Measurements from ENCODE around the gene ABCA2. TPM values are rescaled to one million over a fixed set of nuclear protein-coding genes. Genes with fewer than 3 reads are reported as not detected.

Gene ABCA2, protein sequence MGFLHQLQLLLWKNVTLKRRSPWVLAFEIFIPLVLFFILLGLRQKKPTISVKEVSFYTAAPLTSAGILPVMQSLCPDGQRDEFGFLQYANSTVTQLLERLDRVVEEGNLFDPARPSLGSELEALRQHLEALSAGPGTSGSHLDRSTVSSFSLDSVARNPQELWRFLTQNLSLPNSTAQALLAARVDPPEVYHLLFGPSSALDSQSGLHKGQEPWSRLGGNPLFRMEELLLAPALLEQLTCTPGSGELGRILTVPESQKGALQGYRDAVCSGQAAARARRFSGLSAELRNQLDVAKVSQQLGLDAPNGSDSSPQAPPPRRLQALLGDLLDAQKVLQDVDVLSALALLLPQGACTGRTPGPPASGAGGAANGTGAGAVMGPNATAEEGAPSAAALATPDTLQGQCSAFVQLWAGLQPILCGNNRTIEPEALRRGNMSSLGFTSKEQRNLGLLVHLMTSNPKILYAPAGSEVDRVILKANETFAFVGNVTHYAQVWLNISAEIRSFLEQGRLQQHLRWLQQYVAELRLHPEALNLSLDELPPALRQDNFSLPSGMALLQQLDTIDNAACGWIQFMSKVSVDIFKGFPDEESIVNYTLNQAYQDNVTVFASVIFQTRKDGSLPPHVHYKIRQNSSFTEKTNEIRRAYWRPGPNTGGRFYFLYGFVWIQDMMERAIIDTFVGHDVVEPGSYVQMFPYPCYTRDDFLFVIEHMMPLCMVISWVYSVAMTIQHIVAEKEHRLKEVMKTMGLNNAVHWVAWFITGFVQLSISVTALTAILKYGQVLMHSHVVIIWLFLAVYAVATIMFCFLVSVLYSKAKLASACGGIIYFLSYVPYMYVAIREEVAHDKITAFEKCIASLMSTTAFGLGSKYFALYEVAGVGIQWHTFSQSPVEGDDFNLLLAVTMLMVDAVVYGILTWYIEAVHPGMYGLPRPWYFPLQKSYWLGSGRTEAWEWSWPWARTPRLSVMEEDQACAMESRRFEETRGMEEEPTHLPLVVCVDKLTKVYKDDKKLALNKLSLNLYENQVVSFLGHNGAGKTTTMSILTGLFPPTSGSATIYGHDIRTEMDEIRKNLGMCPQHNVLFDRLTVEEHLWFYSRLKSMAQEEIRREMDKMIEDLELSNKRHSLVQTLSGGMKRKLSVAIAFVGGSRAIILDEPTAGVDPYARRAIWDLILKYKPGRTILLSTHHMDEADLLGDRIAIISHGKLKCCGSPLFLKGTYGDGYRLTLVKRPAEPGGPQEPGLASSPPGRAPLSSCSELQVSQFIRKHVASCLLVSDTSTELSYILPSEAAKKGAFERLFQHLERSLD (N-terminal part only)
- total RNA-seq (2022; extraction: Qiagen RNA extraction; ENCODE audit: low read depth): 23.2 to 31.7 TPM (median 25.6 TPM) in 5 replicates

DNA sequence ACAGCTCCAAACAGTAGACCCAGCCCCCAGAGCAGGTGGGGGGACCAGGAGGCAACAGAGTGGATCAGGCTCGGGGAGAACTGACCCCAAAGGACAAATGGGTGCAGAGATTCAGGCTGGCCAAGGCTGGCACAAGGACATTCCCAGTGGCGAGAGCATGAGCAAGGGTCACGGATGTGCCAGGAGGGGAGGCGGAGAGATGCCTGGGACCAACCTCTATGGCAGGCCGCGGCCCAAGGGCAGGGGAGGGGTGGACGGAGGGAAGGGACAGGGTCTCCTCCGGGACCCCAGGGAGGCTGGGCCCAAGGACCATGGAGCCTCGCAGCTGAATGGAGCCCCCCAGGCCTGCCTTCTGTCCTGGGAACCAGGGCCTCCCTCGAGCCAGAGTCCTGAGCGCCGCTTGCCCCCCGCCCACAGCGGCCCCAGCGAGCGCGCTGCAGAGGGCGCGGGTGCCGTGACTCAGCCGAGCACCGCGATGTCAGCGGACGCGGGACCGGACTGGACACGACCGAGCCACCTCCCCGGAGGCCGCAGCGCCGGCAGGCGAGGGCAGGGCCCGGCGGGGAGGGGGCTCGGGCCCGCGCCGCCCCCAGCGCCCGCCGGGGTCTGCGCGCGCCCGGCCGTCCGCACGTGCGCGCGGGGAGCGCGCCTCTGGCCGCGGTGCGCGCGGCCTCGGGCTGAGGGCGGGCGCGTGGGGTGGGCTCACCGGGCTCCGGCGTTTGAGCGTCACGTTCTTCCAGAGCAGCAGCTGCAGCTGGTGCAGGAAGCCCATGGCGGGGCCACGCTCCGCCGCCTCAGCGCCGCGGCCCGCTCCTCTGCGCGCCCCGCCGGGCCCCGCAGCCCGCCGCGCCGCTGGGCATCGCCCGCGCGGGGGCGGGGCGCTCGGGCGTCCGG, at the start of gene ABCA2:
Gene ABCA2 (minus strand): TSS at position 869 of the 894 bp plus-strand sequence. CDS start 97 bp downstream, at position 772.

GRCh38 chr9:137077010-137077747, 49.1 kb upstream of the ABCA2 start, which contains the start of gene UAP1L1:
Gene UAP1L1 (plus strand): TSS chr9:137077517. CDS start chr9:137077533, 16 bp downstream.

DNA sequence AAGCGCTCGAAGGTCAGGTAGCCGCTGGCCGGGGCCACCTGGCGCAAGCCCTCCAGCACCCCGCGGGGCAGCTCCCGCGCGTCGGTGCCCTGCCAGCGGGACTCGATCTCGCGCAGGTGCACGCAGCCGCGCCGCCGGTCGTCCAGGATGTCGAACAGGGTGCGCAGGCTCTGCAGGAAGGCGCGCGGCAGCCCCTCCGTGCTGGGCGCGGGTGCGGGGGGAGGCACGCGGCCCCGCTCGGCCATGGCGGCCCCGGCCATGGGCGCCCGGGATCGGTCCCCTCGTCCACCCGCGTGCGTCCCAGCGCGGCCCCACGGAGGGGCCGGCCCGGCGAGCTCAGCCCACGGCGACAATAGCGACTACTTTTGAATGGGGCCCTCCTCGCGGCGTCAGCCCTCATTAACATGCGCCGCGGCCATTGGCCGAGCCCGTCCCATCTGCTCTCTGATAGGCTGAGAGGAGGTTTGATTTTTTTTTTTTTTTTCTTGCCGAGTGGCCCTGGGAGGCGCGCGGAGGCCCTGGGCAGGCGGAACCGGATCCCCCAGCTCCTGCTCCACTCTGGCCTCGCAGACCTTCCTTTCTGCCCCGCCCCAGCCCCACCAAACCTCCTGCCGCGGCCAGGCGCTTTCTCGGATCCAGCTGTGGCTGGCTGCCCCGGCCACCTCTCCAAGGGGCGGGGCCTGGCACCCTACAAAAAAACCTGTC, 42.3 kb upstream of the ABCA2 start, which contains the start of gene SAPCD2:
Gene SAPCD2 (minus strand): TSS at position 357 of the 705 bp plus-strand sequence. CDS start 97 bp downstream, at position 260.

GRCh38 chr9:137053944-137054931, 26.2 kb upstream of the ABCA2 start, which contains the start of gene ENTPD2:
Gene ENTPD2 (minus strand): TSS chr9:137054061. CDS start chr9:137053997, 64 bp downstream.

GRCh38 chr9:137046088-137046787, 18.2 kb upstream of the ABCA2 start, which contains the start of gene NPDC1:
Gene NPDC1 (minus strand): TSS chr9:137046177. CDS start chr9:137045989, 188 bp downstream.

GRCh38 chr9:137031904-137032640, 4.0 kb upstream of the ABCA2 start, which contains the start of gene FUT7:
Gene FUT7 (minus strand): TSS chr9:137032088. CDS start chr9:137031991, 97 bp downstream.

GRCh38 chr9:136996361-136997292, 31.4 kb downstream of the ABCA2 start, which contains the start of gene CLIC3:
Gene CLIC3 (minus strand): TSS chr9:136996568. CDS start chr9:136996543, 25 bp downstream.

DNA sequence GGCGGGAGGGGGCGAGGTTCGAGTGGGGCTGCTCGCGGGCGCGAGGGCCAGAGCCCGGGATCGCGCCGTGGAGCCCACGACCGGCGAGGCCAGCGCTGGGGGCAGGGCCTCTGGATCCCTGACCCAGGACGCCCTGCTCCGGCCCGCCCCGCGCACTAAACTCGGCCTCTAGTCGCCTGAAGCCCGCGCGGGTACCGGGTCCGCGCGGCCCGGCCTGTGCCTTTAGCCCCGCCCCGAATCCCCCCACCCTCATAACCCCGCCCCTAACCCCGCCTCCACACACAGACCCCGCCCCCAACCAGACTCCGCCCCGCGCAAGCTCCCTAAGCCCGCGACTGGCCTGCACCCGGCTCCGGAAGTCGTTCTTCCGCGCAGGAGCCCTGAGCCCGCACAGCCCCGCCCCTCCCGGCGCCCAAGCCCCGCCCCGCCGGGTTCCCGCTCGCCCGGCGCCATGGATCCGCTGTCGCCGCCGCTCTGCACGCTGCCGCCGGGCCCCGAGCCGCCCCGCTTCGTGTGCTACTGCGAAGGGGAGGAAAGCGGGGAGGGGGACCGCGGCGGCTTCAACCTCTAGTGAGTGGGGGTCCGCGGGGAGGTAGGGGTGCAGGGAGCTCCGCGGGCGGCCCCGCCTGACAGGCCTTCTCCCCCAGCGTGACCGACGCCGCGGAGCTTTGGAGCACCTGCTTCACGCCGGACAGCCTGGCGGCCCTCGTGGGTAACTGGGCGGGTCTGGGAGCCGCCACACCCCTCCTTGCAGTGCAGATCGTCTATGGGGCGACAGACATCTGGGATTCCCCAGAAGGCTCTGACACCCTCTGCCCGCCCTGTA, 35.8 kb downstream of the ABCA2 start, which contains the start of gene PAXX:
Gene PAXX (plus strand): TSS at position 430 of the 826 bp plus-strand sequence. CDS start 22 bp downstream, at position 452.

DNA sequence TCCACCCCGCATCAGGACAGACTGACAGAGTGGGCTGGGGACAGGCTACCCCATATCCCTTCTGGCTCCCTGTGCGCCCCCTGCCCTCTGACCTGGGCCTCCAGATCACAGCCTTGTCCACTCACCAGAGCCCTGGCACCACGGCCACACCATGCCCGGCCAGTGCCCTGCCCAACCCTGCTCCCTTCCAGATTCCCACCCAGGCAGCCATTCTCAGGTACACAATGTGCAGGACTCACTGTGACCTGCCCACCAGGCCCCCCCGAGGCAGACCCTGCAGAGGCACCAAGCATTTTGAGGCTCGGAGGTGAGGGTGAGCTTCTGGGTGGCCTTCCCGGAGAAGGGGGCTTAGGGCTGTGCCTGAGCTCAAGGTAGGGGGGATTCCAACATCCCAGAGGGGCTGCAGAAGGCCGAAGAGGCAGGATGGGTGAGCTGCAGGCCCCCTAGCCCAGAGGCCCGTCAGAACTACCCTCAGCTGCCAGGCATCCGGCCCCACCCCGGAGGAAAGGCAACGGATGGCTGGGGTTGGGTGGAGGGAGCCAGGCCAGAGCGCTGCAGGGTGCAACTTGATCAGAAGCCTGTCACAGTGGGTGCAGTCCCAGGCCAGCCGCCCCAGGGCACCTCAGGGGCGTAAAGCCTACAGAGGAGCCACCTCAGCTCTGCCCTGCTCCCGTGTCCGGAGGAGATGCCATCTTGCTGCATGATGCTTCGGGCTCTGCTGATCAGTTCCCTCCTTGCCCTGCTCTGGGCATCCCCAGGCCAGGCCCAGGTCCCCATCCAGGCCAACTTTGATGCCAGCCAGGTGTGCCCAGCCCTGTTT, 45.6 kb downstream of the ABCA2 start, which contains the start of gene LCNL1:
Gene LCNL1 (plus strand): TSS at position 762 of the 820 bp plus-strand sequence. CDS start 594 bp downstream, outside the sequence.

GRCh38 chr9:136977223-136977622, 50.8 kb downstream of the ABCA2 start, which contains the start of gene PTGDS:
Gene PTGDS (plus strand): TSS chr9:136977504. CDS start chr9:136977579, 75 bp downstream.

Measured in A549 treated with CpdA at 1 μM for 4 hours (cell line).